Endothelial cell of umbilical vein (primary cell): ENCODE results near the gene B3GALT4. TPM values are rescaled to one million over a fixed set of nuclear protein-coding genes. Genes with fewer than 3 reads are reported as not detected.

Experiments used
- BruUV-seq: library from RNA; stranded (reverse); fragments of 400-500 nt; replicated peaks from 2 replicates; lab custom pipeline; 2021; lab: Mats Ljungman, UMichigan
- CTCF ChIA-PET: fragments of 300-600, 350-600 bp; sonication (Branson Sonifier 250); formaldehyde crosslinking; loops from one replicate; lab custom pipeline; 2021; ENCODE audit warnings: antibody characterized with exemption, inconsistent platforms; lab: Charles Lee
- POLR2A ChIA-PET: fragments of 300-600, 350-600 bp; sonication (Branson Sonifier 250); formaldehyde crosslinking; loops from one replicate; lab custom pipeline; 2021; ENCODE audit warnings: antibody characterized with exemption, inconsistent platforms; lab: Charles Lee
- DNase-seq: peaks from one replicate; pipeline ENCODE4 v3.0.0-alpha.2; 2011; ENCODE audit warnings: low read depth, low spot score
- FAIRE-seq: peaks from 2 replicates; lab custom pipeline; 2011; peaks lifted over from hg19 to GRCh38; lab: Jason Lieb, UNC
- H2AFZ ChIP-seq: 2 replicates; pipeline ENCODE4 v1.6.0; 2012; ENCODE audit warnings: low read depth, low read length, control low read depth, inconsistent platforms
- H3K27ac ChIP-seq: 2 replicates; pipeline ENCODE4 v1.5.1; 2011; ENCODE audit warnings: low read depth, mild to moderate bottlenecking, control low read depth, low read length, moderate library complexity; ENCODE audit not compliant: insufficient read depth
- H3K27me3 ChIP-seq, 2 experiments: 2 replicates each; pipeline versions ENCODE4 v1.6.0 to v1.6.1; 2011; ENCODE audit warnings: low read length in 2 of 2, mixed read lengths in 1 of 2; ENCODE audit not compliant: control insufficient read depth in 2 of 2, insufficient read depth in 2 of 2
- H3K36me3 ChIP-seq, 2 experiments: 2 replicates in 1 of 2; 3 replicates in 1 of 2; pipeline ENCODE4 v1.5.1; 2011; ENCODE audit warnings: low read length in 2 of 2, mild to moderate bottlenecking in 1 of 2, moderate library complexity in 1 of 2; ENCODE audit not compliant: control insufficient read depth in 2 of 2, insufficient read depth in 2 of 2; ENCODE audit errors: extremely low read depth in 1 of 2
- H3K4me1 ChIP-seq: 3 replicates; pipeline ENCODE4 v1.5.1; 2011; ENCODE audit warnings: mild to moderate bottlenecking, low read length; ENCODE audit not compliant: control insufficient read depth, insufficient read depth; ENCODE audit errors: extremely low read depth
- H3K4me2 ChIP-seq: 2 replicates; pipeline ENCODE4 v1.6.1; 2011; ENCODE audit warnings: low read length, control low read depth, mixed read lengths; ENCODE audit not compliant: insufficient read depth
- H3K4me3 ChIP-seq, 3 experiments: fragments of 200-600 bp in 1 of 3; sonication (generic), shearing (Covaris generic) in 1 of 3; replicated peaks in 1 of 3; 2 replicates each; pipeline ENCODE4 v1.5.1; 2011 to 2016; ENCODE audit warnings: control low read depth in 3 of 3, low read length in 3 of 3, mild to moderate bottlenecking in 2 of 3, inconsistent platforms in 1 of 3, low read depth in 1 of 3, moderate library complexity in 1 of 3; ENCODE audit not compliant: insufficient read depth in 1 of 3
- H3K79me2 ChIP-seq: 2 replicates; pipeline ENCODE4 v1.6.0; 2012; ENCODE audit warnings: low read length, inconsistent platforms; ENCODE audit not compliant: control insufficient read depth, insufficient read depth
- H3K9ac ChIP-seq: replicated peaks from 2 replicates; pipeline ENCODE3; 2011; ENCODE audit warnings: low read length, control low read depth; ENCODE audit not compliant: insufficient read depth; ENCODE audit errors: extremely low read depth
- H3K9me1 ChIP-seq: replicated peaks from 3 replicates; pipeline ENCODE4 v1.6.0; 2011; ENCODE audit warnings: mild to moderate bottlenecking, low read length; ENCODE audit not compliant: control insufficient read depth, insufficient read depth; ENCODE audit errors: extremely low read depth
- H3K9me3 ChIP-seq: replicated peaks from 2 replicates; pipeline ENCODE4 v1.5.1; 2012; ENCODE audit warnings: low read length, inconsistent platforms; ENCODE audit not compliant: control insufficient read depth, insufficient read depth
- H4K20me1 ChIP-seq: replicated peaks from 2 replicates; pipeline ENCODE3; 2011; ENCODE audit warnings: mild to moderate bottlenecking, low read length; ENCODE audit not compliant: control insufficient read depth, insufficient read depth; ENCODE audit errors: extremely low read depth
- CTCF ChIP-seq, 2 donors: IDR thresholded peaks; 1 replicate in 1 of 2; 2 replicates in 1 of 2; pipeline ENCODE4 v1.5.1; 2011; ENCODE audit warnings: low read length in 2 of 2, mild to moderate bottlenecking in 2 of 2, moderate library complexity in 2 of 2, control low read depth in 1 of 2, inconsistent platforms in 1 of 2, low read depth in 1 of 2; ENCODE audit not compliant: insufficient read depth in 1 of 2; ENCODE audit errors: extremely low read depth in 1 of 2
- EZH2 ChIP-seq: IDR thresholded peaks from 2 replicates; pipeline ENCODE4 v1.6.1; 2012; ENCODE audit warnings: borderline replicate concordance, low read depth, mild to moderate bottlenecking, moderate library complexity, low read length, inconsistent platforms; ENCODE audit not compliant: severe bottlenecking
- FOS ChIP-seq: IDR thresholded peaks from 2 replicates; pipeline ENCODE4 v1.6.1; 2011; ENCODE audit warnings: mild to moderate bottlenecking, low read length, moderate library complexity, borderline replicate concordance; ENCODE audit not compliant: insufficient read depth
- GATA2 ChIP-seq: IDR thresholded peaks from 2 replicates; pipeline ENCODE4 v1.7.0; 2011; ENCODE audit warnings: low read depth, mild to moderate bottlenecking, moderate library complexity, mixed read lengths, low read length; ENCODE audit not compliant: insufficient read length, insufficient read depth
- JUN ChIP-seq: IDR thresholded peaks from 2 replicates; pipeline ENCODE4 v1.6.1; 2011; ENCODE audit warnings: borderline replicate concordance, low read depth; ENCODE audit not compliant: insufficient read length, insufficient read depth
- MAX ChIP-seq: IDR thresholded peaks from 2 replicates; pipeline ENCODE4 v1.6.1; 2011; ENCODE audit not compliant: insufficient read depth, insufficient read length
- MYC ChIP-seq: IDR thresholded peaks from one replicate; pipeline ENCODE4 v1.6.1; 2011; ENCODE audit warnings: mild to moderate bottlenecking, low read depth, low read length
- POLR2A ChIP-seq: IDR thresholded peaks from 2 replicates; pipeline ENCODE4 v1.6.1; 2012; ENCODE audit warnings: low read depth, mild to moderate bottlenecking, control low read depth, low read length
- POLR2AphosphoS5 ChIP-seq: IDR thresholded peaks from 2 replicates; pipeline ENCODE4 v1.6.1; 2012; ENCODE audit warnings: low read depth, mild to moderate bottlenecking, control low read depth, low read length, moderate library complexity; ENCODE audit not compliant: insufficient read depth
- dilution Hi-C: fragments of 300-500 bp; cut with MboI; formaldehyde crosslinking; loops from one replicate; pipeline ENCODE4 v1.15.0; 2019; ENCODE audit warnings: low sequenced_read_pairs; ENCODE audit not compliant: extremely low pct_ligation_motif_present
- intact Hi-C: fragments of 100-400 bp; cut with micrococcal nuclease; formaldehyde crosslinking; loops from one replicate; pipeline ENCODE4 v1.10.0; 2022
- polyA plus RNA-seq, 4 experiments: library from polyadenylated mRNA; depleted of rRNA in 3 of 4; stranded (reverse) in 3 of 4; unstranded in 1 of 4; fragments of >200 nt; gene quantifications; 2 replicates each; pipeline versions ENCODE4 v1.2.1 to v1.2.3, GENCODE V29; 2011 to 2012; ENCODE audit warnings: missing spikeins in 1 of 4
- total RNA-seq: library from RNA; stranded (reverse); gene quantifications from 2 replicates; pipeline ENCODE4 v1.2.3, GENCODE V29; 2021

B3GALT4 gene
- total and polyA plus RNA-seq, 2 donors (not counting 3 experiments of a cell fraction or from before 2014, with no cell fraction given), result 4.5 to 5.6 TPM

GRCh38 chr6:33315793-33316602 is 39.1 kb downstream of the B3GALT4 start:
- no peaks in the 10 kb centered on the region for H3K9me3 ChIP-seq
- peaks cover 5 to 22% of the 10 kb centered on the region in 2 experiments for H3K36me3 ChIP-seq
- POLR2A ChIA-PET, result no interaction called here
- H3K4me2 ChIP-seq, result no peak overlapping the region
- FAIRE-seq (no peak), DNase-seq (no peak)
- H2AFZ ChIP-seq, result no peak overlapping the region
- dilution Hi-C loops, result no loop called here
- H4K20me1 ChIP-seq, result no peaks in the 10 kb centered on the region
- intact Hi-C loops, result loop anchor here (10.0 kb wide), 1 partner anchor 259 kb away; no protein-coding TSS in a partner anchor
- CTCF ChIA-PET, result no interaction called here
- no peak overlapping the region for H3K9ac ChIP-seq
- H3K79me2 ChIP-seq, result peaks cover 35% of the 10 kb centered on the region
- H3K27me3 ChIP-seq, result no peaks in the 10 kb centered on the region
- TF ChIP-seq EZH2, result no peak
- TF ChIP-seq MYC, result no peak
- TF ChIP-seq POLR2AphosphoS5, result no peak
- TF ChIP-seq GATA2, result no peak
- no peak for TF ChIP-seq CTCF (IDR thresholded peaks at IDR 0.05; ENCODE audit: extremely low read depth in 1 of 2, insufficient read depth in 1 of 2, low read depth in 1 of 2, low read length in 2 of 2)
- TF ChIP-seq MAX, result no peak
- TF ChIP-seq FOS, result no peak
- no peak for TF ChIP-seq JUN
- no peak for TF ChIP-seq POLR2A
- no TSS peak for BruUV-seq
- no peaks in the 10 kb centered on the region for H3K9me1 ChIP-seq
- no peak overlapping the region for H3K4me3 ChIP-seq
- peaks cover 45% of the 10 kb centered on the region for H3K4me1 ChIP-seq
- H3K27ac ChIP-seq, result no peak overlapping the region
